AG04450 (cell line): Measurements from ENCODE around the gene LEKR1. TPM values are rescaled to one million over a fixed set of nuclear protein-coding genes. Genes with fewer than 3 reads are reported as not detected.

Experiments used
- CTCF ChIA-PET: fragments of 300-600, 350-600 bp; formaldehyde crosslinking; extraction: SDS; loops from one replicate; lab custom pipeline; 2022; ENCODE audit warnings: antibody characterized with exemption, inconsistent platforms; lab: Charles Lee
- POLR2A ChIA-PET: fragments of 350-600 bp; formaldehyde crosslinking; extraction: SDS; loops from one replicate; lab custom pipeline; 2021; ENCODE audit warnings: antibody characterized with exemption, inconsistent platforms; lab: Yijun Ruan, JAX
- DNase-seq: peaks from one replicate; pipeline ENCODE4 v3.0.0-alpha.2; 2011; ENCODE audit warnings: low read depth, low spot score
- H3K27ac ChIP-seq: one replicate; pipeline ENCODE4 v1.5.1; 2012; ENCODE audit warnings: low read depth, low read length, control low read depth
- H3K27me3 ChIP-seq: one replicate; pipeline ENCODE4 v1.6.0; 2012; ENCODE audit warnings: low read length; ENCODE audit not compliant: control insufficient read depth, insufficient read depth
- H3K4me3 ChIP-seq: 2 replicates; pipeline ENCODE4 v1.5.1; 2011; ENCODE audit warnings: mild to moderate bottlenecking, low read depth, low read length, control low read depth
- H3K9me3 ChIP-seq: 2 replicates; pipeline ENCODE4 v1.5.1; 2012; ENCODE audit warnings: low read length; ENCODE audit not compliant: control insufficient read depth, insufficient read depth
- polyA plus RNA-seq: library from polyadenylated mRNA; depleted of rRNA; stranded (reverse); fragments of >200 nt; gene quantifications from 2 replicates; pipeline ENCODE4 v1.2.3, GENCODE V29; 2011
- TF ChIP-seq, protein P1 (sequence below): IDR thresholded peaks from 2 replicates; pipeline ENCODE4 v1.5.1; 2011; ENCODE audit warnings: low read depth, low read length, control low read depth, inconsistent platforms

LEKR1 gene
- polyA plus RNA-seq, 1 experiment = 0.26 TPM

DNA sequence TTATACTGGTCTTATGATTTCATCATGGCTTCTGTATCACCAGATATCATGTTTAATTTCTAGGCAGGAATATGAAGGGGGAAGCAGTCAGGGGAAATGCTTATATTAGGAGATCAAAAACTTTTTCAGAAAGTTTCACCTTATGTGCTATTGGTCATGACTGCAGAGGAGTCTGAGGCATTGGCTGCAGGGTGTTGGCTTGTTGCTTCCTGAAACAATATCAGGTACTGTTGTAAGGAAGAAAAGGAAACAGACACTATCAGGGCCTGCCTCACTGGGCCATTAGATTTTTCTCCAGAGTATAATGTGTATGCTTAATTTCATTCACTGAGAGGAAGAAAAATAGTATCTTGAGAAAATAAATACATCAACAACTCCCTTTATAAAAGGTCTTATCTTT, 34.7 kb downstream of the LEKR1 start:
- Histone ChIP-seq H3K27ac (no peak overlapping the region), H3K4me3 (no peak overlapping the region), H3K9me3 (no peaks in the 10 kb centered on the region), H3K27me3 (no peaks in the 10 kb centered on the region)
- no peak for DNase-seq
- CTCF ChIA-PET = no interaction called here
- TF ChIP-seq, protein P1, sequence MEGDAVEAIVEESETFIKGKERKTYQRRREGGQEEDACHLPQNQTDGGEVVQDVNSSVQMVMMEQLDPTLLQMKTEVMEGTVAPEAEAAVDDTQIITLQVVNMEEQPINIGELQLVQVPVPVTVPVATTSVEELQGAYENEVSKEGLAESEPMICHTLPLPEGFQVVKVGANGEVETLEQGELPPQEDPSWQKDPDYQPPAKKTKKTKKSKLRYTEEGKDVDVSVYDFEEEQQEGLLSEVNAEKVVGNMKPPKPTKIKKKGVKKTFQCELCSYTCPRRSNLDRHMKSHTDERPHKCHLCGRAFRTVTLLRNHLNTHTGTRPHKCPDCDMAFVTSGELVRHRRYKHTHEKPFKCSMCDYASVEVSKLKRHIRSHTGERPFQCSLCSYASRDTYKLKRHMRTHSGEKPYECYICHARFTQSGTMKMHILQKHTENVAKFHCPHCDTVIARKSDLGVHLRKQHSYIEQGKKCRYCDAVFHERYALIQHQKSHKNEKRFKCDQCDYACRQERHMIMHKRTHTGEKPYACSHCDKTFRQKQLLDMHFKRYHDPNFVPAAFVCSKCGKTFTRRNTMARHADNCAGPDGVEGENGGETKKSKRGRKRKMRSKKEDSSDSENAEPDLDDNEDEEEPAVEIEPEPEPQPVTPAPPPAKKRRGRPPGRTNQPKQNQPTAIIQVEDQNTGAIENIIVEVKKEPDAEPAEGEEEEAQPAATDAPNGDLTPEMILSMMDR = no peak
- POLR2A ChIA-PET = no interaction called here

- no peak for DNase-seq
- Histone ChIP-seq H3K9me3 (no peaks in the 10 kb centered on the region), H3K27me3 (no peaks in the 10 kb centered on the region), H3K4me3 (no peak overlapping the region), H3K27ac (no peak overlapping the region)
- ChIA-PET POLR2A (no interaction called here), CTCF (no interaction called here)
- TF ChIP-seq, protein P1 = no peak
These were observed 36.2 kb downstream of the LEKR1 start for GRCh38 chr3:156862338-156862737.

DNA sequence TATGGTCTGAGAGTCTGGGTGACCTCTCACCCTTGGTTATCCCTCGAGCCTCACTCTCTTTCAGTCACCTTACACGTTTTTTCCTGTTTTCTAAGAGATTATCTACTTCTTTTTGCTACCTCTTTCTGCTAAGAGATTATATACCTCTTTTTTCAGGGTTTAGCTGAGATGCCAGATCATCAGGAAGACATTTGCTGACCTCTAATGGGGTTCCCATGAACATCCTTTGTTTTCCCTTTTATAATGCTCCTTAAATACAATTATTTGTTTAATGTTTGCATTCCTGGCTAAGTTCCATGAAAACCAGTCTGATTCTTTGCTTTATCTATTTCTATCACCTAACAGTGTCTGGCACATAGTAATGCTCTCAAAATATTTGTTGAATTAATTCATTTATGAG, 39.6 kb downstream of the LEKR1 start:
- TF ChIP-seq, protein P1 = peak; percentile 19; the same call in 1 of the 2 replicates
- Histone ChIP-seq H3K27me3 (no peaks in the 10 kb centered on the region), H3K27ac (no peak overlapping the region), H3K4me3 (no peak overlapping the region), H3K9me3 (no peaks in the 10 kb centered on the region)
- CTCF ChIA-PET = no interaction called here
- POLR2A ChIA-PET = no interaction called here
- DNase-seq = no peak

DNA sequence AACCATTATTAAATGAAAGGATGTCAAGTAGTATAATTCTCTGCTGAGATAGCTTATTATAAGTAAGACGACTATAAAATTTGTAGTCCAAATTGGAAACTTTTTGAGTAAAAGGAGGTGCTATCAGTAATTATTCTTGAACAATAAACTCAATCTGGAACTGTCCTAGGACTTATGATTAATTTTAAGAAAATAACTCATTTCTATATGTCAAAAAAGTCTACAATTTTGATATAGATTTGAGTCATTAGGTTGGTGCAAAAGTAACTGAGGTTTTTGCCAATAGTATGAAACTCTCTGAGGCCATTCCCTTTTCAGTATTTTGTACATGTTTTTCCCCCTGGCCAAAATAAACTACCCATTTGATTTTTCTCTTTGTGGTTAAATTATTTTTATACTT, 41.0 kb downstream of the LEKR1 start:
- ChIA-PET POLR2A (no interaction called here), CTCF (interaction anchor here (0.6 kb wide), 1 partner anchor 1678 kb away, joined by 3 read pairs; no protein-coding TSS in a partner anchor)
- H3K27ac ChIP-seq = no peak overlapping the region
- H3K9me3 ChIP-seq = no peaks in the 10 kb centered on the region
- TF ChIP-seq, protein P1 = no peak
- H3K27me3 ChIP-seq = no peaks in the 10 kb centered on the region
- no peak overlapping the region for H3K4me3 ChIP-seq
- DNase-seq = no peak

GRCh38 chr3:156867920-156868319, 41.8 kb downstream of the LEKR1 start:
- Histone ChIP-seq H3K9me3 (no peaks in the 10 kb centered on the region), H3K4me3 (no peak overlapping the region), H3K27me3 (no peaks in the 10 kb centered on the region), H3K27ac (no peak overlapping the region)
- TF ChIP-seq, protein P1 = no peak
- no peak for DNase-seq
- POLR2A ChIA-PET = no interaction called here
- CTCF ChIA-PET = no interaction called here
